GM13976 (cell line): ENCODE data around the gene BMP6.
"Not testable (repeated sequence)": the region's sequence is repeated elsewhere in the genome, so short reads cannot be mapped to it uniquely, and the experiment has no call there.

ENCODE experiments used
- DNase-seq: peaks from one replicate; pipeline ENCODE4 v3.0.0; 2012; ENCODE audit warnings: low spot score
- in situ Hi-C: fragments of 300-500 bp; cut with MboI; formaldehyde crosslinking; loops from one replicate; pipeline ENCODE4 v1.12.0; 2022; ENCODE audit warnings: low sequenced_read_pairs, mixed read lengths, inconsistent platforms; ENCODE audit not compliant: unreplicated experiment
- TF ChIP-seq, protein P1 (sequence below): IDR thresholded peaks from 2 replicates; pipeline ENCODE4 v1.5.1; 2012; ENCODE audit warnings: borderline replicate concordance, mild to moderate bottlenecking; ENCODE audit not compliant: insufficient read depth; ENCODE audit errors: extremely low read depth, missing control alignments, control extremely low read depth

Gene BMP6

DNA sequence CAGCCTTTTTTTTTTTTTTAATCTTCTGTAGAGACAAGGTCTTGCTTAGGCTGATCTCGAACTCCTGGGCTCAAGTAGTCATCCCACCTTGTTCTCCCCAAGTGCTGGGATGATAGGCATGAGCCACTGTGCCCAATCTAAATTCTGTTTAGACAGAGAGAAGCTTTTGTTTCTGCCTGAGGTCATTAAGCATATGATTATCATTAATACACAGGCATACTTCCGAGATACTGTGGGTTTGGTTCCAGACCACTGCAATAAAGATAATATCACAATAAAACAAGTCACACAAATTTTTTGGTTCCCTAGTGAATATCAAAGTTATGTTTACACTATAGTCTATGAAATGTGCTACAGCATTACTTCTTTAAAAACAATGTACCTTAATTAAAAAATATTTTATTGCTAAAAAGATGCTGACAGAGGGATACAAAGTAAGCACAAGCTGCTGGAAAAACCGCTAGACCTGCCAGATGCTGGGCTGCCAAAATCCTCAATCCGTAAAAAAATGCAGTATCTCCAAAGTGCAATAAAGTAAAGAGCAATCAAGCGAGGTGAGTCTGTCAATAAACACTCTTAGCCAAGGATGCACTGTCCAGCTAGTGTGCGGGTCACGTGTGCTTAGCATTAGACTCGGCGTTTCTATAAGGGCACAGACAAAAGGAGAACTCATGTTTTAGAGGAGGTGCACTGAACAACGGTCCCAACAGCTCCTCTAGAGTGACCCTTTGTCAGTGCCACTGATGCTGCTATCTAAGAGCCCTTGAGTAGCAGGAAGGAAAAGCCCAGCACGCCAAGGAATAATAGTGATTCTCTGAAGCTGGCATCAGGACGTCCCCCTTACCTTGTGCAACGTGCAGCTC, 168.6 kb downstream of the BMP6 start:
- DNase-seq: no peak
- TF ChIP-seq, protein P1, sequence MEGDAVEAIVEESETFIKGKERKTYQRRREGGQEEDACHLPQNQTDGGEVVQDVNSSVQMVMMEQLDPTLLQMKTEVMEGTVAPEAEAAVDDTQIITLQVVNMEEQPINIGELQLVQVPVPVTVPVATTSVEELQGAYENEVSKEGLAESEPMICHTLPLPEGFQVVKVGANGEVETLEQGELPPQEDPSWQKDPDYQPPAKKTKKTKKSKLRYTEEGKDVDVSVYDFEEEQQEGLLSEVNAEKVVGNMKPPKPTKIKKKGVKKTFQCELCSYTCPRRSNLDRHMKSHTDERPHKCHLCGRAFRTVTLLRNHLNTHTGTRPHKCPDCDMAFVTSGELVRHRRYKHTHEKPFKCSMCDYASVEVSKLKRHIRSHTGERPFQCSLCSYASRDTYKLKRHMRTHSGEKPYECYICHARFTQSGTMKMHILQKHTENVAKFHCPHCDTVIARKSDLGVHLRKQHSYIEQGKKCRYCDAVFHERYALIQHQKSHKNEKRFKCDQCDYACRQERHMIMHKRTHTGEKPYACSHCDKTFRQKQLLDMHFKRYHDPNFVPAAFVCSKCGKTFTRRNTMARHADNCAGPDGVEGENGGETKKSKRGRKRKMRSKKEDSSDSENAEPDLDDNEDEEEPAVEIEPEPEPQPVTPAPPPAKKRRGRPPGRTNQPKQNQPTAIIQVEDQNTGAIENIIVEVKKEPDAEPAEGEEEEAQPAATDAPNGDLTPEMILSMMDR: no peak
- in situ Hi-C loops: no loop called here

DNA sequence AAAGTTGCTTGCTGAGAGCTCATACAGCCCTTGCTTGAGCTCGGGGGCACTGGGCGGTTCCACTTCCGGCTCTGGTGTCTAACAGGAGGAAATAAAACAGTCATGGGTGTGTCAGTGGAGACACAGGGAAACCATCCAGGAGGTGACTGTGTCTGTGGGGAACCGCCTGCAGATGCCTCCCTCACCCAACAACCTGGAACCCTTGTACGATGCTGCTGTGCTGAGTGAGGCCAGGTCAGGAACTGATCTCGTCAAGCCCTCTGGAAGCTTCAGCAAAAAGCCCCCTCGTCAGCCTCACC, 169.2 kb downstream of the BMP6 start:
- in situ Hi-C loops: no loop called here
- DNase-seq: no peak
- TF ChIP-seq, protein P1: no peak

DNA sequence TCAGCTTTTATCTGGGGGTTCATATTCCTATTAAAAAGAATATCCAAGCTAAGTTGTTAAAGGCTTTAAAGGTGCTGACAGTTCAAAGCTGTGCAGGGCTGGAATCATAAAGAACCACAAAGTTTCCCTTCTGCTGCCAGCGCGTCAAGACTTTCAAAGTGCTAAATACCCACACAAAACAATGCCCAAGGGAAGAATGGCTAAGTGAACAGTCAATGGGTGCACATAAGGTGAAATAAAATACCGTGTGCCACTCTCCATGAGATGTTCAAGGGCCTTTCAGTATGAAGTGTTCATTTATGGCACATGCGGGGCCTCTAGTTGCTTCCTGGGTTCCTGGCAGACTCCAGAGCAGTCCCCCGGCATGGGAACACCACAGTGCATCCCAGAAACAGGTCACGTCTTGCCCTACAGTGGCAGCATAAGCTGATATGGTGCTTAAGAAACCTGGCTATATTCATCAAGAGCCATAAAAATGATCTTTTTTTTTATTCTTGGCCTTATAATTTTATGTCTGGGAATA, 170.6 kb downstream of the BMP6 start:
- TF ChIP-seq, protein P1: no peak
- in situ Hi-C loops: no loop called here
- DNase-seq: no peak

DNA sequence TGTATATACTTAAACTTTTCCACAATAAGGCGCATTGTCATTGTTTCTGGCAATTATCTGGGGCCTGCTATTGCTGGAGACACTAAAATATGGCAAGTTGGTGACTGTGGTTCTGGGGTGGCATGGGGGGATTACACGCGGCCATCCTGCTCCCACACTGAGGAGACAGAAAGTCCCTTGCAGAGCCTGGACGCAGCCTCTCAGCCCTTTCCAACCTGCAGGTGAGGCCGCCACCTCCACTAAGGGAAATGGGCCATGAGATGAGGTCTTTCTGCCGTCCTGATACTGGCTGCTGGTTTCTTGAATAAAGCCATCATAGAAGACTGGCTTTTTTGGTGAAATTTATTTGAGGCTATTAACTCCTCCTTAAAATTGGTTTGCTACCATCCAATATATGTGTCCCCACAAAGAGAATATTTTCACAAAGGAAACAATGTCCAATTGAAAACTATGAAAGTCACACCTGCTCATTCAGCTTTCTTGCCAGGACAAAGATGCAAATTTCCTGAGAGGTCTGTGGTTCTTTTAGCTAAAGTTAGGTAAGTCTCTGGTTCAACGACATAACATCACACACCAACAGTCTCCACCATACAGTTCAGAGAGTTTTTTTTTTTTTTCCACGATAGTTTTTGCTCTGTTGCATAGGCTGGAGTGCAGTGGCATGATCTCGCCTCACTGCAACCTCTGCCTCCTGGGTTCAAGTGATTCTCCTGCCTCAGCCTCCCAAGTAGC, 171.7 kb downstream of the BMP6 start:
- DNase-seq: peak; percentile 69
- TF ChIP-seq, protein P1: no peak
- in situ Hi-C loops: no loop called here

DNA sequence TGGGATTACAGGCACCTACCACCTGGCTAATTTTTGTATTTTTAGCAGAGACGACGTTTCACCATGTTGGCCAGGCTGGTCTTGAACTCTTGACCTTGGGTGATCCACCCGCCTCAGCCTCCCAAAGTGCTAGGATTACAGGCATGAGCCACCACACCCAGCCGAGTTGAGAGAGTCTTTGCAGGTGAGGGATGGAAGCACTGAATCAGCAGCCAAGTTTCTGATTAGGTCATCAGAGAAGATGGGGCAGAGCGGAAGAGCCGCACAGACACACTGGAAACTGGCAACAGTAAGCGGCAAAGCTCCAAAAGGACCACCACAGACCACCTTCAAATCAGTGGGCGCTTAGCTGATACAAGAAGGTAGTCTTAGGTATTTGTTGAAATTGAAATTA, 172.3 kb downstream of the BMP6 start:
- DNase-seq, in situ Hi-C loops: not testable (repeated sequence)

DNA sequence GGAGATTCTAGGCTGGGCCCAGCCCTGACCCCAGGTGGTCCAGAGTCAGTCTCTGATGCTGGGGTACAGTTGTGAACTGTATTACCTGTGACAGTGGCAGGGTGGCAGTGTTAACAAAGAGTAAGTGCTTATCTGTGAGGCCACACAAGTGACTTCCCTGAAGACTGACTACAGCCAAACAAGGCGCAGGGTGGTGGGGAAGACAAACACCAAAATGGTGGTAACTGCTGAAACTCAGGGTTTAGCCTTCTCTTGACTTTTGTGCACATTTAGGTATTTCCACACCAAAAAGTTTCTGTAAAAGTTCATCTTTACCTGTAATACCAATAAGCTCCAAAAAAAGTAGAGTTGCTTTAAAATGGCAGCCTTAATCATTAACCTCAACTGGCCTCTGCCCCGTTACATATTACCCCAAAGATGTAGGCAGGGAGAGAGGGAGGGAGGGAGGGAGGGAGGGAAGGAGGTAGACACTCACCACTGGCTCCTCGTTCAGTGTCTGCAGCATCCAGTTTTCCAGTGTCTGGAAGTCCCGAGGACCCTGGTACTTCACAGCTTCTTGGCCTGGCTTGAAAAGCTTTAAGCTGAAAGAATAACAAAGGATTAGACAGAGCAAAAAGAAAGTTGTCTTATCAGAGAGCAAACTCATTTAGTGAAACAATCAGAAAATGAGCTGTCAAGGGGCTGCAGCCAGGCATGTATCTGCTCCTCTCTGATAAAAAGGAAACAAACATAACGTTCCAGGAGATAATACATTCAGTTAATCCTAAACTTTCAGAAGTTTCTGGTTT, 173.4 kb downstream of the BMP6 start:
- DNase-seq: peak; percentile 54
- in situ Hi-C loops: no loop called here
- TF ChIP-seq, protein P1: peak; percentile 35

DNA sequence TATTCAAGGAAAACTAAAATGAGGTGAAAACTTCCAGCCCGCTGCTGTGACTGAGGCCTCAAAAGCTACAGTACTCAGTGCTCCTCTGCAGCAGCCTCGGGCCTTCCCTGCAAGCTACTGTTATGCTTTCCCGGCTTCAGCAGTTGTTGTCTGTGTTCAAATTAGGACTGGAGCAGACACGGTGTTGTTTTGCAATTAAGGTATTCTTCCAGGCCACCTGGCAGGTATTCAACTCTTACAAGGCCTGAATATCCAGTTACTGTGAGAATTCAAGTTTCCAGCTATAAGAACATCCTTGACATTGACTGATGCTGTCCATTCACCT, 174.0 kb downstream of the BMP6 start:
- DNase-seq: no peak
- TF ChIP-seq, protein P1: no peak
- in situ Hi-C loops: no loop called here
